HUES64 (cell line): ENCODE measurements around the gene LMNTD1.
"Not testable (repeated sequence)": the region's sequence is repeated elsewhere in the genome, so short reads cannot be mapped to it uniquely, and the experiment has no call there.

Experiments
- H3K27ac ChIP-seq: 2 replicates; pipeline ENCODE4 v1.7.0; 2013; ENCODE audit warnings: low read depth, low read length, inconsistent platforms
- H3K27me3 ChIP-seq: 2 replicates; pipeline ENCODE4 v1.6.1; 2013; ENCODE audit warnings: mild to moderate bottlenecking, low read length; ENCODE audit not compliant: insufficient read depth
- H3K36me3 ChIP-seq: 2 replicates; pipeline ENCODE4 v1.6.1; 2013; ENCODE audit warnings: mild to moderate bottlenecking, low read length; ENCODE audit not compliant: insufficient read depth
- H3K4me1 ChIP-seq: 2 replicates; pipeline ENCODE4 v1.6.1; 2013; ENCODE audit warnings: mild to moderate bottlenecking, low read length, moderate library complexity; ENCODE audit not compliant: insufficient read depth
- H3K4me3 ChIP-seq: 2 replicates; pipeline ENCODE4 v1.5.1; 2013; ENCODE audit warnings: mild to moderate bottlenecking, low read length, moderate library complexity
- H3K9ac ChIP-seq: 2 replicates; pipeline ENCODE4 v1.6.1; 2013; ENCODE audit warnings: mild to moderate bottlenecking, low read depth, low read length
- H3K9me3 ChIP-seq: 2 replicates; pipeline ENCODE4 v1.6.1; 2013; ENCODE audit warnings: low read depth, low read length; ENCODE audit not compliant: insufficient read depth
- WGBS: fragments of 150-250, 120-280 bp; methylation state at CpG from one replicate; pipeline ENCODE4 v1.1.7; 2013; ENCODE audit warnings: missing lambda C conversion rate; 5-methylcytosine and 5-hydroxymethylcytosine counted together

LMNTD1 gene

GRCh38 chr12:25488956-25489870 lies 63.9 kb downstream of the LMNTD1 start:
- WGBS, result 40% methylated on average over 29 of the region's 33 CpGs
- peaks cover 38% of the 10 kb centered on the region; the same call in 1 of the 2 replicates for H3K27me3 ChIP-seq
- not testable (repeated sequence) for H3K36me3 ChIP-seq, H3K27ac ChIP-seq, H3K9me3 ChIP-seq
- H3K9ac ChIP-seq, result peak overlapping the region; percentile 79
- H3K4me1 ChIP-seq, result peaks cover 15% of the 10 kb centered on the region
- H3K4me3 ChIP-seq, result peak overlapping the region; percentile 53

GRCh38 chr12:25482625-25483024 lies 70.5 kb downstream of the LMNTD1 start:
- H3K4me1 ChIP-seq, result no peaks in the 10 kb centered on the region
- no peak overlapping the region for H3K4me3 ChIP-seq
- no peaks in the 10 kb centered on the region for H3K27me3 ChIP-seq
- 78% methylated on average over 5 of the region's 5 CpGs for WGBS
- no peaks in the 10 kb centered on the region for H3K36me3 ChIP-seq
- H3K9ac ChIP-seq, result no peak overlapping the region
- H3K9me3 ChIP-seq, result no peaks in the 10 kb centered on the region
- H3K27ac ChIP-seq, result no peak overlapping the region

- no peaks in the 10 kb centered on the region for H3K27me3 ChIP-seq
- H3K9me3 ChIP-seq, result no peaks in the 10 kb centered on the region
- no peak overlapping the region for H3K9ac ChIP-seq
- no peak overlapping the region for H3K4me3 ChIP-seq
- no peak overlapping the region for H3K27ac ChIP-seq
- no peaks in the 10 kb centered on the region for H3K36me3 ChIP-seq
- WGBS, result 98% methylated on average over 1 of the region's 1 CpG
- no peaks in the 10 kb centered on the region for H3K4me1 ChIP-seq
These were observed 72.9 kb downstream of the LMNTD1 start for GRCh38 chr12:25480145-25480544.

- WGBS, result 93% methylated on average over 5 of the region's 5 CpGs
- H3K4me1 ChIP-seq, result no peaks in the 10 kb centered on the region
- H3K9me3 ChIP-seq, result no peaks in the 10 kb centered on the region
- H3K4me3 ChIP-seq, result no peak overlapping the region
- no peaks in the 10 kb centered on the region for H3K27me3 ChIP-seq
- H3K9ac ChIP-seq, result no peak overlapping the region
- H3K36me3 ChIP-seq, result no peaks in the 10 kb centered on the region
- H3K27ac ChIP-seq, result no peak overlapping the region
These were observed 75.9 kb downstream of the LMNTD1 start for GRCh38 chr12:25477217-25477616.

- Histone ChIP-seq H3K4me1 (no peaks in the 10 kb centered on the region), H3K27ac (no peak overlapping the region), H3K9ac (no peak overlapping the region), H3K36me3 (no peaks in the 10 kb centered on the region), H3K4me3 (no peak overlapping the region), H3K9me3 (no peaks in the 10 kb centered on the region), H3K27me3 (no peaks in the 10 kb centered on the region)
These were observed 80.6 kb downstream of the LMNTD1 start for GRCh38 chr12:25472453-25472852.

GRCh38 chr12:25469861-25470260 lies 83.2 kb downstream of the LMNTD1 start:
- no peaks in the 10 kb centered on the region for H3K4me1 ChIP-seq
- no peaks in the 10 kb centered on the region for H3K36me3 ChIP-seq
- H3K4me3 ChIP-seq, result no peak overlapping the region
- H3K9me3 ChIP-seq, result no peaks in the 10 kb centered on the region
- H3K9ac ChIP-seq, result no peak overlapping the region
- WGBS, result 79% methylated on average over 2 of the region's 2 CpGs
- H3K27ac ChIP-seq, result no peak overlapping the region
- H3K27me3 ChIP-seq, result no peaks in the 10 kb centered on the region

GRCh38 chr12:25469368-25469767 lies 83.7 kb downstream of the LMNTD1 start:
- whole genome bisulfite sequencing, result 88% methylated on average over 6 of the region's 6 CpGs
- Histone ChIP-seq H3K4me3 (no peak overlapping the region), H3K36me3 (no peaks in the 10 kb centered on the region), H3K9ac (no peak overlapping the region), H3K27ac (no peak overlapping the region), H3K4me1 (no peaks in the 10 kb centered on the region), H3K27me3 (no peaks in the 10 kb centered on the region), H3K9me3 (no peaks in the 10 kb centered on the region)

GRCh38 chr12:25463521-25463920 lies 89.6 kb downstream of the LMNTD1 start:
- H3K4me3 ChIP-seq, result no peak overlapping the region
- no peak overlapping the region for H3K9ac ChIP-seq
- H3K9me3 ChIP-seq, result no peaks in the 10 kb centered on the region
- no peaks in the 10 kb centered on the region for H3K4me1 ChIP-seq
- H3K27me3 ChIP-seq, result no peaks in the 10 kb centered on the region
- no peaks in the 10 kb centered on the region for H3K36me3 ChIP-seq
- 95% methylated on average over 7 of the region's 8 CpGs for WGBS
- H3K27ac ChIP-seq, result no peak overlapping the region

- Histone ChIP-seq H3K4me3 (no peak overlapping the region), H3K9ac (no peak overlapping the region), H3K9me3 (no peaks in the 10 kb centered on the region), H3K27ac (no peak overlapping the region), H3K4me1 (no peaks in the 10 kb centered on the region), H3K36me3 (no peaks in the 10 kb centered on the region), H3K27me3 (no peaks in the 10 kb centered on the region)
- WGBS, result 95% methylated on average over 4 of the region's 4 CpGs
These were observed 90.1 kb downstream of the LMNTD1 start for GRCh38 chr12:25463005-25463404.

GRCh38 chr12:25459541-25459951 lies 93.5 kb downstream of the LMNTD1 start:
- Histone ChIP-seq H3K27me3 (no peaks in the 10 kb centered on the region), H3K4me3 (no peak overlapping the region), H3K9me3 (peaks cover 3% of the 10 kb centered on the region; the same call in 1 of the 2 replicates), H3K27ac (no peak overlapping the region), H3K9ac (no peak overlapping the region), H3K4me1 (no peaks in the 10 kb centered on the region), H3K36me3 (no peaks in the 10 kb centered on the region)
- 97% methylated on average over 13 of the region's 13 CpGs for WGBS

GRCh38 chr12:25458047-25458552 lies 95.0 kb downstream of the LMNTD1 start:
- Histone ChIP-seq H3K9ac (no peak overlapping the region), H3K27ac (no peak overlapping the region), H3K36me3 (no peaks in the 10 kb centered on the region), H3K4me1 (no peaks in the 10 kb centered on the region), H3K27me3 (no peaks in the 10 kb centered on the region), H3K4me3 (no peak overlapping the region), H3K9me3 (peaks cover 3% of the 10 kb centered on the region; the same call in 1 of the 2 replicates)
- 84% methylated on average over 6 of the region's 6 CpGs for WGBS
